GM06990 (cell line): ENCODE results near the gene SERTAD3.

Source experiments
- DNase-seq: peaks from one replicate; pipeline ENCODE4 v3.0.0-alpha.2; 2011; ENCODE audit not compliant: insufficient read length; ENCODE audit errors: extremely low read depth
- H3K27me3 ChIP-seq: replicated peaks from 2 replicates; pipeline ENCODE4 v1.6.0; 2011; ENCODE audit warnings: low read length; ENCODE audit not compliant: control insufficient read depth, insufficient read depth
- H3K36me3 ChIP-seq: 2 replicates; pipeline ENCODE4 v1.5.1; 2011; ENCODE audit warnings: low read length; ENCODE audit not compliant: control insufficient read depth, insufficient read depth
- H3K4me3 ChIP-seq: replicated peaks from 2 replicates; pipeline ENCODE4 v1.5.1; 2011; ENCODE audit warnings: low read depth, mild to moderate bottlenecking, control low read depth, low read length
- CTCF ChIP-seq: IDR thresholded peaks from 2 replicates; pipeline ENCODE4 v1.5.1; 2011; ENCODE audit warnings: low read length, control low read depth, mild to moderate bottlenecking, inconsistent platforms; ENCODE audit not compliant: insufficient read depth, poor library complexity, severe bottlenecking

The SERTAD3 gene

GRCh38 chr19:40445780-40446262, 1.7 kb upstream of the SERTAD3 start:
- H3K27me3 ChIP-seq, result no peaks in the 10 kb centered on the region
- TF ChIP-seq CTCF, result no peak
- DNase-seq, result no peak

GRCh38 chr19:40444825-40445312, 734 bp upstream of the SERTAD3 start:
- Histone ChIP-seq H3K27me3 (no peaks in the 10 kb centered on the region), H3K36me3 (peaks cover 9% of the 10 kb centered on the region), H3K4me3 (peak overlapping the region; percentile 83)
- TF ChIP-seq CTCF, result peak; percentile 43
- DNase-seq, result no peak

More at GRCh38 chr19:40445780-40446262, 1.7 kb upstream of the SERTAD3 start:
- no peak overlapping the region for H3K4me3 ChIP-seq
- peaks cover 8% of the 10 kb centered on the region for H3K36me3 ChIP-seq

- H3K36me3 ChIP-seq, result peaks cover 9% of the 10 kb centered on the region
- DNase-seq, result peak; percentile 99
- no peaks in the 10 kb centered on the region for H3K27me3 ChIP-seq
- no peak for TF ChIP-seq CTCF
- H3K4me3 ChIP-seq, result peak overlapping the region; percentile 83
Measured at GRCh38 chr19:40443131-40443999, 770 bp downstream of the SERTAD3 start.

- DNase-seq, result peak; percentile 63
- TF ChIP-seq CTCF, result no peak
- Histone ChIP-seq H3K4me3 (peak overlapping the region; percentile 77), H3K36me3 (peaks cover 9% of the 10 kb centered on the region), H3K27me3 (no peaks in the 10 kb centered on the region)
Measured at GRCh38 chr19:40442328-40443130, 1.6 kb downstream of the SERTAD3 start.

- H3K36me3 ChIP-seq, result peaks cover 9% of the 10 kb centered on the region
- no peak for DNase-seq
- H3K27me3 ChIP-seq, result no peaks in the 10 kb centered on the region
- TF ChIP-seq CTCF, result no peak
- no peak overlapping the region; the same call in 1 of the 2 replicates for H3K4me3 ChIP-seq
Measured at GRCh38 chr19:40441719-40442253, 2.3 kb downstream of the SERTAD3 start.
